Prostate gland (tissue), 2 donors: ENCODE results near the gene TBC1D9B.

Experiments
- CTCF ChIP-seq, 4 experiments: fragments of 200-600 bp in 2 of 4; fragments of 450-650 bp in 2 of 4; sonication (generic) in 2 of 4; IDR thresholded peaks; 1 replicate in 3 of 4; 2 replicates in 1 of 4; pipeline ENCODE4 v1.5.1; 2016 to 2019; ENCODE audit warnings: antibody characterized with exemption in 4 of 4, mild to moderate bottlenecking in 2 of 4, moderate library complexity in 2 of 4
- POLR2A ChIP-seq: fragments of 450-650 bp; IDR thresholded peaks from one replicate; pipeline ENCODE4 v1.6.1; 2016; ENCODE audit warnings: antibody characterized with exemption, mild to moderate bottlenecking
- POLR2AphosphoS5 ChIP-seq: sonication (generic); formaldehyde crosslinking; IDR thresholded peaks from one replicate; pipeline ENCODE4 v1.6.1; 2017; ENCODE audit warnings: antibody characterized with exemption

GRCh38 chr5:179901462-179901861 lies 6.2 kb downstream of the TBC1D9B start:
- TF ChIP-seq CTCF (IDR thresholded peaks at IDR 0.05): no peak
- no peak for TF ChIP-seq POLR2AphosphoS5
- TF ChIP-seq POLR2A: no peak
